Measurements from ENCODE around the gene CLCN2.

Gene CLCN2

DNA sequence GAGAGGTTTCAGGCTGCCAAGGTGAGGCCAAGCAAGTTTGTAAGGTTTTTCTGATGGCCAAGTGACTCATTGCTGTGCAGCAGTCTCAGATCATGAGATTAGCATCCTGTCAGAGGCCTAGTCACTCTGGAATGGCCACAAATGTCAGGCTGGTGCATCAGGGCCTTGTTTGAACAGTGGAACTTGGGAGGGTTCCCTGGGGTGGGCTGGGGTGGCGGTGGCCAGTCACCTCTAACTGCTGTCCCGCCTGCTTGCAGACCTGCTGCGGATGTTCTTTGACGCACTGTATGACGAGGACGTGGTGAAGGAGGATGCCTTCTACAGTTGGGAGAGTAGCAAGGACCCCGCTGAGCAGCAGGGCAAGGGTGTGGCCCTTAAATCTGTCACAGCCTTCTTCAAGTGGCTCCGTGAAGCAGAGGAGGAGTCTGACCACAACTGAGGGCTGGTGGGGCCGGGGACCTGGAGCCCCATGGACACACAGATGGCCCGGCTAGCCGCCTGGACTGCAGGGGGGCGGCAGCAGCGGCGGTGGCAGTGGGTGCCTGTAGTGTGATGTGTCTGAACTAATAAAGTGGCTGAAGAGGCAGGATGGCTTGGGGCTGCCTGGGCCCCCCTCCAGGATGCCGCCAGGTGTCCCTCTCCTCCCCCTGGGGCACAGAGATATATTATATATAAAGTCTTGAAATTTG lies 26.8 kb downstream of the CLCN2 start:
- peaks cover 27% of the 10 kb centered on the region for H3K4me1 ChIP-seq (ENCODE audit: control insufficient read depth, insufficient read depth, low read length)
- H3K36me3 ChIP-seq (ENCODE audit: control insufficient read depth, insufficient read depth, low read length) = peaks cover 39% of the 10 kb centered on the region
- H3K27me3 ChIP-seq (ENCODE audit: control insufficient read depth, insufficient read depth, low read length) = no peaks in the 10 kb centered on the region
- no peak overlapping the region for H3K9ac ChIP-seq (ENCODE audit: low read length)
- no peak overlapping the region for H3K4me3 ChIP-seq (ENCODE audit: low read length)
- H3K27ac ChIP-seq (ENCODE audit: low read depth, low read length) = peak overlapping the region; percentile 95

DNA sequence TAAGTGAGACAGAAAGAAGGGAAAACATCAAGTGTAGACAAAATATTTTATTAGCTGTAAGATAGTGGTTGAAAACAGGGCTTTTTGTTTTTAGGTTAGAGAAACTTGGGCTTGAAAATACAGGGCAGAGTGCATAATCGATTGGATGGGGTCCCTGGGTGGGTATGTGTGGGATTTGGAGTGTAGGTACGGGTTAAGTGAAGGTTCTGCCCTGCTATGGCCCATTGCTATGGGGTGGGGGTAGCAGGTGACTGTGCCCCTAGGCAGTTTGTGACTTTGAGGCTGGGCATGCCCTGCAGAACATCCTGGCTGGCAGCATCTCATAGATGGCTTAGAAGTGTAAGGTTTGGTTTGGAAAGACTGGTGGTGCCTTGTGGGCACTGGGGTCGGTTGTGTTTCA lies 27.7 kb downstream of the CLCN2 start:
- Histone ChIP-seq H3K36me3 (ENCODE audit: control insufficient read depth, insufficient read depth, low read length) (peaks cover 44% of the 10 kb centered on the region), H3K27me3 (ENCODE audit: control insufficient read depth, insufficient read depth, low read length) (no peaks in the 10 kb centered on the region), H3K4me3 (ENCODE audit: low read length) (no peak overlapping the region), H3K9ac (ENCODE audit: low read length) (no peak overlapping the region), H3K4me1 (ENCODE audit: control insufficient read depth, insufficient read depth, low read length) (peaks cover 22% of the 10 kb centered on the region), H3K27ac (ENCODE audit: low read depth, low read length) (no peak overlapping the region)

DNA sequence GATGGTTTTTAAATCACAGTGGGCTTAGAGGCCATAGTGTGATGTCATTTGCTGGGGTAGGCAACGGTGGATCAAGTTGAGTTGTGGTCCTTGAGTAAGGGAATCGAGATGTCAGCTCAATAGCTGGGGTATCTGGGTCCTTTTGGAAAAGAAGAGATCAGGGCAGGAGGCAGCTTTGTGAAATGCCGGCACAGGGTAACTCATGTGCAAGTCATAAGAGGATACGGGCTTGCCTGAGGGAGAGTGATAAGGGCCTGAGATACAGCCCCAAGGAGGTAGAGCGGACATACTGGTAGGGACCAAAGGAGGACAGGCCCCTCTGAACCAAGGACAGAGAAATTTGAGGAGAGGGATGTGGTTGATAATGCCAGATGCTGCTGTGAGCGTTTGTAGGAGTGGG lies 28.2 kb downstream of the CLCN2 start:
- Histone ChIP-seq H3K9ac (ENCODE audit: low read length) (no peak overlapping the region), H3K27me3 (ENCODE audit: control insufficient read depth, insufficient read depth, low read length) (no peaks in the 10 kb centered on the region), H3K36me3 (ENCODE audit: control insufficient read depth, insufficient read depth, low read length) (peaks cover 49% of the 10 kb centered on the region), H3K4me3 (ENCODE audit: low read length) (no peak overlapping the region), H3K27ac (ENCODE audit: low read depth, low read length) (no peak overlapping the region), H3K4me1 (ENCODE audit: control insufficient read depth, insufficient read depth, low read length) (peaks cover 19% of the 10 kb centered on the region)

DNA sequence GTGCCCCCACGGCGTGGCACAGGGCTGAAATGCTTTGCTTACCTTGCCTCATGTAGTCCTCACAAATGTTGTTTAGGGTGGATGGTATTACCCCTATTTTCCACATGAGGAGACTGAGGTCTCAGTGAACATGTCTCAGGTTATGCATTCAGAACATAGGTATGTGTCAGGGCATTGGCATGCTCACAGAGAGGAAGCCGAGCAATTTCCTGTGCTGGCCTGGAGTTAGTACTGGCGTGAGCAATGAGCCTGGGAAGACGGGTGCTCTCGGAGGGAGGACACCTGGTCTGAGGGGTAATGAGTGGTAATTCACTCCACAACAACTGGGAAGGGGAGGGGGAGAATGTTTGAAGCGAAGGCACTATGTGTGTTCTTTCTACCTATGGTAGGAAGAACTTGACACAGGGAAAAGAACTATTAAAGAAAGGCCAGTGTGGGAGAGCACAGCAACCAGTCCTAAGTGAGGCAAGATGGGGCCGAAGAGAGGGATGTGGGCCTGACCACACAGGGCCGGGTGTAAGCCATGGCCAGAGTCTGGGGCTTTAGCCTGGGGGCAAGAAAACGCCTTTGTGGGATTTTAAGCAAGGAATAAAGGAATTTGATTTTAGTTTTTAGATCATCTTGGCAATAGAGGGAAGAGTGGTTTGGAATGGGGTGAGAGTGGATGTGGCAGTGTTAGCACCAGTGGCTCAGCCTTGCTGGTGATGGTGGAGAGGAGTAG lies 28.9 kb downstream of the CLCN2 start:
- Histone ChIP-seq H3K27ac (ENCODE audit: low read depth, low read length) (no peak overlapping the region), H3K9ac (ENCODE audit: low read length) (no peak overlapping the region)

DNA sequence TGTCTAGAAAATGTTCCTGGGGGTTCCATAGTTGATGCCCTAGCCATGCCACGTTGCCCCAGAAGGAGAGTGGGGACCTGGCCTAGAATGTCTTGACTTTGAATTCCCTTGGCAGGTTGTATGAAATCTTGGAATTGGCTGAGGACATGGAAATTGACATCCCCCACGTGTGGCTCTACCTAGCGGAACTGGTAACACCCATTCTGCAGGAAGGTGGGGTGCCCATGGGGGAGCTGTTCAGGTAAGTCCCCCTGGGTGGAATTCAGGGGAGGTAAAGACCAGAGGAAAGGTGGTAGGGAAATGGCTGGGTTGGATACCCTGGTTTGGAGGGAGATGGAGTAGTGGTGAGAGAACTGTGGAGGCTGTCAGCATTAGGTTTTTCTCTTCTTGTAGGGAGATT lies 32.9 kb downstream of the CLCN2 start:
- Histone ChIP-seq H3K36me3 (ENCODE audit: control insufficient read depth, insufficient read depth, low read length) (peaks cover 79% of the 10 kb centered on the region), H3K4me1 (ENCODE audit: control insufficient read depth, insufficient read depth, low read length) (no peaks in the 10 kb centered on the region), H3K27ac (ENCODE audit: low read depth, low read length) (no peak overlapping the region), H3K4me3 (ENCODE audit: low read length) (no peak overlapping the region), H3K9ac (ENCODE audit: low read length) (no peak overlapping the region), H3K27me3 (ENCODE audit: control insufficient read depth, insufficient read depth, low read length) (no peaks in the 10 kb centered on the region)

More for the DNA sequence above, 28.9 kb downstream of the CLCN2 start:
- H3K4me3 ChIP-seq (ENCODE audit: low read length) = no peak overlapping the region
- H3K27me3 ChIP-seq (ENCODE audit: control insufficient read depth, insufficient read depth, low read length) = no peaks in the 10 kb centered on the region
- peaks cover 54% of the 10 kb centered on the region for H3K36me3 ChIP-seq (ENCODE audit: control insufficient read depth, insufficient read depth, low read length)
- H3K4me1 ChIP-seq (ENCODE audit: control insufficient read depth, insufficient read depth, low read length) = peaks cover 12% of the 10 kb centered on the region

DNA sequence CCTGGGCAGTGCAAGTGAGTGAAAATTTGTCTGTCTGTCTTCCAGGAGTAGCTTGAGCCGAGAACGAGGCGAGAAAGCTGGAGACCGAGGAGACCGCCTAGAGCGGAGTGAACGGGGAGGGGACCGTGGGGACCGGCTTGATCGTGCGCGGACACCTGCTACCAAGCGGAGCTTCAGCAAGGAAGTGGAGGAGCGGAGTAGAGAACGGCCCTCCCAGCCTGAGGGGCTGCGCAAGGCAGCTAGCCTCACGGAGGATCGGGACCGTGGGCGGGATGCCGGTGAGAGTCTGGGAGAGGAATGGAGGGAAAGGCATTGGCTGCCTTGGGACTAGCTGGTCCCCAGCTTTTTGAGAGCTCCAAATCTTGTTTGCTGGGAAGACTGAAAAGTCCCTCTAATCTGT lies 34.2 kb downstream of the CLCN2 start:
- no peak overlapping the region for H3K4me3 ChIP-seq (ENCODE audit: low read length)
- H3K36me3 ChIP-seq (ENCODE audit: control insufficient read depth, insufficient read depth, low read length) = peaks cover 80% of the 10 kb centered on the region
- H3K27me3 ChIP-seq (ENCODE audit: control insufficient read depth, insufficient read depth, low read length) = no peaks in the 10 kb centered on the region
- H3K4me1 ChIP-seq (ENCODE audit: control insufficient read depth, insufficient read depth, low read length) = no peaks in the 10 kb centered on the region
- H3K9ac ChIP-seq (ENCODE audit: low read length) = no peak overlapping the region
- H3K27ac ChIP-seq (ENCODE audit: low read depth, low read length) = no peak overlapping the region

DNA sequence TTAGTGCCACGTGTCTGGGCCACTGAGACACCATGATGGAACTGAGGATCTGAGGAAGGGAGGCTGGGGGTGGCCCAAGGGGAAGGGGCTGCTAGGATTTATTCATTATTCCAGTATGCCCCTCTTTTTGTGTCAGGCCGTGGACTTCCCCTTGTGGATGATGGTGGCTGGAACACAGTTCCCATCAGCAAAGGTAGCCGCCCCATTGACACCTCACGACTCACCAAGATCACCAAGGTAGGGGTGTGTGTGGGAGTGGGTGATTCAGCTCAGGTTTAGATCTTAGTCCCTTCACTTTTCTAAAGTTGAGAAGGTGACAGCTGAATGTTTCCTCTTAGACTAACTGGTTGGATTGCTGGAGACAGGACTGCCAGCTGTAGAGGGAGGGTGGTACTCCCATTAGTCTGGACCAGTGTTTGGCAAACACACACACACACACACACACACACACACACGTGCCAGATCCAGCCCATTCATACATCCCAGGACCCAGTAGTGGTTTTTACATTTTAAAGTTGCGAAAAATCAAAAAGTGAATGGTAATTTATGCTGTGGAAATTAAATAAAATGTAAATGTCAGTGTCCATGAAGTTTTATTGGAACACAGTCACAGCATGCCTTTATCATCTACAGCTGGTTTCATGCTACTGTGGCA lies 35.6 kb downstream of the CLCN2 start:
- H3K4me3 ChIP-seq (ENCODE audit: low read length) = no peak overlapping the region
- no peak overlapping the region for H3K27ac ChIP-seq (ENCODE audit: low read depth, low read length)
- peaks cover 80% of the 10 kb centered on the region for H3K36me3 ChIP-seq (ENCODE audit: control insufficient read depth, insufficient read depth, low read length)
- H3K27me3 ChIP-seq (ENCODE audit: control insufficient read depth, insufficient read depth, low read length) = no peaks in the 10 kb centered on the region
- no peak overlapping the region for H3K9ac ChIP-seq (ENCODE audit: low read length)
- no peaks in the 10 kb centered on the region for H3K4me1 ChIP-seq (ENCODE audit: control insufficient read depth, insufficient read depth, low read length)

DNA sequence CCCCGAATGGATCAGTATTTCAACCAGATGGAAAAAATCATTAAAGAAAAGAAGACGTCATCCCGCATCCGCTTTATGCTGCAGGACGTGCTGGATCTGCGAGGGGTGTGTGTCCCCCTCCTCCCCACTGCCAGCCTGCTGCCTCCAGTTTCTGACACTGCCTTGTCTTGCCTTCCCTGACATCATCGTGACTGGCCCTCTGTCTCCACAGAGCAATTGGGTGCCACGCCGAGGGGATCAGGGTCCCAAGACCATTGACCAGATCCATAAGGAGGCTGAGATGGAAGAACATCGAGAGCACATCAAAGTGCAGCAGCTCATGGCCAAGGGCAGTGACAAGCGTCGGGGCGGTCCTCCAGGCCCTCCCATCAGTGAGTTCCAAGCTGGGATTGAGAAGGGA lies 36.1 kb downstream of the CLCN2 start:
- H3K9ac ChIP-seq (ENCODE audit: low read length) = no peak overlapping the region

DNA sequence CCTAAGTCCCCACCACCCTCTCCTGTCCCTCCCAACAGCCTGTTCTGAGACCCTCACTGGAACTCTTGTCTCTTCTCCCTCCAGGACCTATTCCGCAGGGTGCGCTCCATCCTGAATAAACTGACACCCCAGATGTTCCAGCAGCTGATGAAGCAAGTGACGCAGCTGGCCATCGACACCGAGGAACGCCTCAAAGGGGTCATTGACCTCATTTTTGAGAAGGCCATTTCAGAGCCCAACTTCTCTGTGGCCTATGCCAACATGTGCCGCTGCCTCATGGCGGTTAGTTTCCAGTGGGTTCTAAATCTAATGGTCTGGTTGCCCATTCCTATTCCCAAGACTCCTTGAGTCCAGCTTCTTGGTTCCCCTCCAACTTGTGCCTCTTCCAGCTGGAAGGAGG lies 37.7 kb downstream of the CLCN2 start:
- Histone ChIP-seq H3K4me3 (ENCODE audit: low read length) (no peak overlapping the region), H3K4me1 (ENCODE audit: control insufficient read depth, insufficient read depth, low read length) (peaks cover 17% of the 10 kb centered on the region), H3K27me3 (ENCODE audit: control insufficient read depth, insufficient read depth, low read length) (no peaks in the 10 kb centered on the region), H3K36me3 (ENCODE audit: control insufficient read depth, insufficient read depth, low read length) (peaks cover 77% of the 10 kb centered on the region), H3K27ac (ENCODE audit: low read depth, low read length) (no peak overlapping the region), H3K9ac (ENCODE audit: low read length) (no peak overlapping the region)

More for the DNA sequence above, 36.1 kb downstream of the CLCN2 start:
- Histone ChIP-seq H3K27me3 (ENCODE audit: control insufficient read depth, insufficient read depth, low read length) (no peaks in the 10 kb centered on the region), H3K4me3 (ENCODE audit: low read length) (no peak overlapping the region), H3K4me1 (ENCODE audit: control insufficient read depth, insufficient read depth, low read length) (peaks cover 5% of the 10 kb centered on the region), H3K27ac (ENCODE audit: low read depth, low read length) (no peak overlapping the region), H3K36me3 (ENCODE audit: control insufficient read depth, insufficient read depth, low read length) (peaks cover 83% of the 10 kb centered on the region)

DNA sequence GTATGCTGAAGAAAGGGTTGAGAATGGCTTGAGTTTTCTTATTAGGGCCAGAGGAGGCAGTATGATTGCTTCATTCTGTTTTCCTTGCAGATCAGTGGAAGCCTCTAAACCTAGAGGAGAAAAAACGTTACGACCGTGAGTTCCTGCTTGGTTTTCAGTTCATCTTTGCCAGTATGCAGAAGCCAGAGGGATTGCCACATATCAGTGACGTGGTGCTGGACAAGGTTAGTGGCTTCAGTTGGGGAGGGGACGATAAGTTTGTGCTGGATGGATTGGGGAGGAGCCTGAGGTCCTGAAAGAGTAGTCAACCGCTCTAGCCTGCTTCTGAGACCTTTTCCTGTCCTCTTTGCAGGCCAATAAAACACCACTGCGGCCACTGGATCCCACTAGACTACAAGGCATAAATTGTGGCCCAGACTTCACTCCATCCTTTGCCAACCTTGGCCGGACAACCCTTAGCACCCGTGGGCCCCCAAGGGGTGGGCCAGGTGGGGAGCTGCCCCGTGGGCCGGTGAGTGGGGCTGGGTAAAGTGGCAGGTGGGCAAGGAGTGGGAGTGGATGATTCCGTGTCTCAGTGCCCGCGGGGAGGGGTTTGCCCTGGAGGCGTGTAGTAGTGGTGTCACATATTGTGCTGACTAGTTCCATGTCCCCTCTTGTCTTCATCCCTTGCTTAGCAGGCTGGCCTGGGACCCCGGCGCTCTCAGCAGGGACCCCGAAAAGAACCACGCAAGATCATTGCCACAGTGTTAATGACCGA lies 38.5 kb downstream of the CLCN2 start:
- H3K4me3 ChIP-seq (ENCODE audit: low read length) = no peak overlapping the region
- no peak overlapping the region for H3K27ac ChIP-seq (ENCODE audit: low read depth, low read length)
- H3K4me1 ChIP-seq (ENCODE audit: control insufficient read depth, insufficient read depth, low read length) = peaks cover 18% of the 10 kb centered on the region
- no peaks in the 10 kb centered on the region for H3K27me3 ChIP-seq (ENCODE audit: control insufficient read depth, insufficient read depth, low read length)
- no peak overlapping the region for H3K9ac ChIP-seq (ENCODE audit: low read length)
- peaks cover 71% of the 10 kb centered on the region for H3K36me3 ChIP-seq (ENCODE audit: control insufficient read depth, insufficient read depth, low read length)

DNA sequence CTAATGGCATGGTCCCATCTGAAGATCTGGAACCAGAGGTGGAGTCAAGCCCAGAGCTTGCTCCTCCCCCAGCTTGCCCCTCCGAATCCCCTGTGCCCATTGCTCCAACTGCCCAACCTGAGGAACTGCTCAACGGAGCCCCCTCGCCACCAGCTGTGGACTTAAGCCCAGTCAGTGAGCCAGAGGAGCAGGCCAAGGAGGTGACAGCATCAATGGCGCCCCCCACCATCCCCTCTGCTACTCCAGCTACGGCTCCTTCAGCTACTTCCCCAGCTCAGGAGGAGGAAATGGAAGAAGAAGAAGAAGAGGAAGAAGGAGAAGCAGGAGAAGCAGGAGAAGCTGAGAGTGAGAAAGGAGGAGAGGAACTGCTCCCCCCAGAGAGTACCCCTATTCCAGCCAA lies 39.7 kb downstream of the CLCN2 start:
- no peaks in the 10 kb centered on the region for H3K27me3 ChIP-seq (ENCODE audit: control insufficient read depth, insufficient read depth, low read length)
- no peak overlapping the region for H3K27ac ChIP-seq (ENCODE audit: low read depth, low read length)
- no peak overlapping the region for H3K9ac ChIP-seq (ENCODE audit: low read length)
- peaks cover 18% of the 10 kb centered on the region for H3K4me1 ChIP-seq (ENCODE audit: control insufficient read depth, insufficient read depth, low read length)
- no peak overlapping the region for H3K4me3 ChIP-seq (ENCODE audit: low read length)
- peaks cover 64% of the 10 kb centered on the region for H3K36me3 ChIP-seq (ENCODE audit: control insufficient read depth, insufficient read depth, low read length)

DNA sequence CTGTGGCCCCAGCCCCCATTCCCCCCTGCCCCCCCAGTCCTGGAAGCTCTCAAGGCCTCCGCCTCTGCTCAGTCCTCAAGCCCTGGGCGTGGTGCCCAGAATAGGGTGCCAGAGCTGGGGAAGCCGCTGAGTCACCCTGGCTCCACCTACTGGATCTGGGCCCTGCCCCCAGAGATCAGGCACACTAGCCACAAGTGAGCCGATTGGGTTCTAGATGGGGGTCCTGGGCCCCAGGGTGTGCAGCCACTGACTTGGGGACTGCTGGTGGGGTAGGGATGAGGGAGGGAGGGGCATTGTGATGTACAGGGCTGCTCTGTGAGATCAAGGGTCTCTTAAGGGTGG lies 41.3 kb downstream of the CLCN2 start:
- peak overlapping the region; percentile 56 for H3K4me3 ChIP-seq (ENCODE audit: low read length)
- H3K9ac ChIP-seq (ENCODE audit: low read length) = no peak overlapping the region
- H3K4me1 ChIP-seq (ENCODE audit: control insufficient read depth, insufficient read depth, low read length) = peaks cover 25% of the 10 kb centered on the region
- H3K27me3 ChIP-seq (ENCODE audit: control insufficient read depth, insufficient read depth, low read length) = no peaks in the 10 kb centered on the region
- peaks cover 50% of the 10 kb centered on the region for H3K36me3 ChIP-seq (ENCODE audit: control insufficient read depth, insufficient read depth, low read length)
- peak overlapping the region; percentile 97 for H3K27ac ChIP-seq (ENCODE audit: low read depth, low read length)

Measured in rectal smooth muscle tissue (tissue), 1 donor.